Stromal cell of bone marrow (primary cell): ENCODE data around the gene CLIC5.

Source experiments
- DNase-seq: peaks from one replicate; pipeline ENCODE4 v3.0.0-alpha.2; 2012; ENCODE audit warnings: low read depth

Gene CLIC5

GRCh38 chr6:45895569-45895968 is 120.1 kb downstream of the CLIC5 start:
- no peak for DNase-seq

GRCh38 chr6:45892696-45893245 is 122.9 kb downstream of the CLIC5 start:
- DNase-seq, result no peak

- DNase-seq, result no peak
These were observed 123.5 kb downstream of the CLIC5 start for GRCh38 chr6:45892196-45892595.

- no peak for DNase-seq
These were observed 128.9 kb downstream of the CLIC5 start for GRCh38 chr6:45886776-45887175.

- DNase-seq, result no peak
These were observed 131.3 kb downstream of the CLIC5 start for GRCh38 chr6:45884336-45884735.

- DNase-seq, result no peak
These were observed 133.0 kb downstream of the CLIC5 start for GRCh38 chr6:45882671-45883070.

- DNase-seq, result peak; percentile 34
These were observed 133.8 kb downstream of the CLIC5 start for GRCh38 chr6:45881705-45882467.

- DNase-seq, result no peak
These were observed 135.0 kb downstream of the CLIC5 start for GRCh38 chr6:45880676-45881075.

GRCh38 chr6:45880159-45880558 is 135.5 kb downstream of the CLIC5 start:
- no peak for DNase-seq

GRCh38 chr6:45877970-45878590 is 137.6 kb downstream of the CLIC5 start:
- DNase-seq, result no peak

GRCh38 chr6:45872827-45873365 is 142.8 kb downstream of the CLIC5 start:
- no peak for DNase-seq

- no peak for DNase-seq
These were observed 145.1 kb downstream of the CLIC5 start for GRCh38 chr6:45870531-45870930.

GRCh38 chr6:45864651-45865050 is 151.0 kb downstream of the CLIC5 start:
- no peak for DNase-seq

GRCh38 chr6:45858691-45859090 is 157.0 kb downstream of the CLIC5 start:
- DNase-seq, result no peak

GRCh38 chr6:45857827-45858226 is 157.8 kb downstream of the CLIC5 start:
- no peak for DNase-seq

GRCh38 chr6:45855642-45856394 is 159.8 kb downstream of the CLIC5 start:
- DNase-seq, result no peak

- DNase-seq, result no peak
These were observed 161.4 kb downstream of the CLIC5 start for GRCh38 chr6:45854149-45854742.

- no peak for DNase-seq
These were observed 164.6 kb downstream of the CLIC5 start for GRCh38 chr6:45851034-45851400.

GRCh38 chr6:45850378-45851033 is 165.2 kb downstream of the CLIC5 start:
- no peak for DNase-seq

- peak; percentile 12 for DNase-seq
These were observed 170.1 kb downstream of the CLIC5 start for GRCh38 chr6:45845567-45845966.

- no peak for DNase-seq
These were observed 170.7 kb downstream of the CLIC5 start for GRCh38 chr6:45844986-45845385.
